SU-DHL-6 (cell line): ENCODE measurements around the gene LRRC47.
A peak's percentile ranks its signal among the peaks of the same experiment; 100 is the strongest.

Experiments used
- H2AFZ ChIP-seq: fragments of 200-600 bp; sonication (generic); 2 replicates; pipeline ENCODE4 v1.6.1; 2014; ENCODE audit warnings: low read depth, mild to moderate bottlenecking, moderate library complexity, mixed read lengths, antibody characterized with exemption, low read length; ENCODE audit not compliant: severe bottlenecking
- H3F3A ChIP-seq: fragments of 200-600 bp; shearing (Covaris generic); 2 replicates; pipeline ENCODE4 v1.6.0; 2016; ENCODE audit warnings: antibody characterized with exemption, mild to moderate bottlenecking; ENCODE audit not compliant: insufficient read depth
- H3K27ac ChIP-seq: fragments of 200-600 bp; sonication (generic); 2 replicates; pipeline ENCODE4 v1.5.1; 2016; ENCODE audit warnings: low read depth, mild to moderate bottlenecking, low read length, moderate library complexity, mixed read lengths
- H3K27me3 ChIP-seq: fragments of 200-600 bp; sonication (generic), shearing (Covaris generic); 2 replicates; pipeline ENCODE4 v1.6.0; 2014; ENCODE audit warnings: mild to moderate bottlenecking, low read length
- H3K36me3 ChIP-seq: fragments of 200-600 bp; sonication (generic); 2 replicates; pipeline ENCODE4 v1.6.1; 2014; ENCODE audit warnings: mild to moderate bottlenecking, low read length, mixed read lengths
- H3K4me2 ChIP-seq: fragments of 300-600, 200-600 bp; shearing (Covaris generic), sonication (generic); 2 replicates; pipeline ENCODE4 v1.6.0; 2014; ENCODE audit warnings: low read length, low read depth, mild to moderate bottlenecking; ENCODE audit not compliant: poor library complexity, severe bottlenecking
- H3K4me3 ChIP-seq: fragments of 200-600 bp; sonication (generic); 2 replicates; pipeline ENCODE4 v1.5.1; 2014; ENCODE audit warnings: antibody characterized with exemption, low read length, mild to moderate bottlenecking, mixed read lengths; ENCODE audit not compliant: insufficient read depth, poor library complexity, severe bottlenecking
- H3K79me2 ChIP-seq: fragments of 200-600 bp; sonication (generic); 2 replicates; pipeline ENCODE4 v1.6.1; 2014; ENCODE audit warnings: mild to moderate bottlenecking, low read length, moderate library complexity; ENCODE audit not compliant: insufficient read depth
- H3K9ac ChIP-seq: fragments of 200-600 bp; sonication (generic); 2 replicates; pipeline ENCODE4 v1.7.0; 2014; ENCODE audit warnings: mild to moderate bottlenecking, low read length
- H3K9me2 ChIP-seq: fragments of 200-600 bp; sonication (generic); replicated peaks from 2 replicates; pipeline ENCODE4 v1.6.1; 2014; ENCODE audit warnings: low read length; ENCODE audit not compliant: insufficient read depth
- H3K9me3 ChIP-seq: fragments of 200-600 bp; sonication (generic); 2 replicates; pipeline ENCODE4 v1.6.1; 2014; ENCODE audit warnings: low read length, mixed read lengths; ENCODE audit not compliant: insufficient read depth
- H4K20me1 ChIP-seq: fragments of 200-600 bp; sonication (generic); 2 replicates; pipeline ENCODE4 v1.6.1; 2014; ENCODE audit warnings: low read depth, mild to moderate bottlenecking, antibody characterized with exemption, low read length, moderate library complexity, mixed read lengths
- EZH2phosphoT487 ChIP-seq: fragments of 200-600 bp; sonication (generic), shearing (Covaris generic); conservative IDR thresholded peaks from 2 replicates; pipeline ENCODE4 v1.6.1; 2018; ENCODE audit warnings: mild to moderate bottlenecking, antibody characterized with exemption, low read length, moderate library complexity, mixed read lengths
- TF ChIP-seq, protein P1 (sequence below): fragments of 200-600 bp; sonication (generic); IDR thresholded peaks from one replicate; pipeline ENCODE4 v1.5.1; 2017; ENCODE audit warnings: antibody characterized with exemption, mild to moderate bottlenecking, low read length, moderate library complexity; ENCODE audit not compliant: insufficient read depth, poor library complexity, severe bottlenecking

The LRRC47 gene

DNA sequence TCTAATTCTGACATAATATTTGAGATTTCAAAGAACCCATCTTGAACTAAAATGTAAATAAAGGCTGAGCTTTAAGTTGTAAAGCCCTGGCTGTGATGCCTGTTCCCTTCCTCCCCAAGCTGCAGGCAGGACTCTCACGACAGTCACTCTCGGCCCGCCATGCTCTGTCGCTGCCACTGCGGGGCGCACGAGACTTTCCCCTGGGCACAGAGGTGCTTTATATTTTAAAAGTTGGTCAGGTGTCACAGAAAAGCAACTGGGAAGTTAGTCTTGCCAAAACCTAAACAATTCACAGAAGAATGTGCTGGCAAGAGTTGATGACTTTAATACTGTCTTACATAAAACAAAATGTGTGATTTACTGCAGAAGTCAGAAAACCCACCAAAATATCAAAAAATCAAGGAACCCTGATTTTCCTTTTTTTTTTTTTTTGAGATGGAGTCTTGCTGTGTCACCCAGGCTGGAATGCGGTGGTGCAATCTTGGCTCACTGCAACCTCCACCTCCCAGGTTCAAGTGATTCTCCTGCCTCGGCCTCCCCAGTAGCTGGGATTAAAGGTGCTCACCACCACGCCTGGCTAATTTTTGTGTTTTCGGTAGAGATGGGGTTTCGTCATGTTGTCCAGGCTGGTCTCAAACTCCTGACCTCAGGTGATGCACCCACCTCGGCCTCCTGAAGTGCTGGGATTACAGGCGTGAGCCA, 10.7 kb downstream of the LRRC47 start:
- Histone ChIP-seq H3K36me3 (no peaks in the 10 kb centered on the region), H3K9me3 (no peaks in the 10 kb centered on the region), H3K27ac (no peak overlapping the region), H3K4me2 (no peak overlapping the region), H3K9me2 (no peaks in the 10 kb centered on the region), H3F3A (no peaks in the 10 kb centered on the region), H3K9ac (no peak overlapping the region), H3K4me3 (no peak overlapping the region), H4K20me1 (no peaks in the 10 kb centered on the region), H3K79me2 (no peaks in the 10 kb centered on the region), H2AFZ (no peak overlapping the region), H3K27me3 (no peaks in the 10 kb centered on the region)
- TF ChIP-seq EZH2phosphoT487: no peak
- TF ChIP-seq, protein P1, sequence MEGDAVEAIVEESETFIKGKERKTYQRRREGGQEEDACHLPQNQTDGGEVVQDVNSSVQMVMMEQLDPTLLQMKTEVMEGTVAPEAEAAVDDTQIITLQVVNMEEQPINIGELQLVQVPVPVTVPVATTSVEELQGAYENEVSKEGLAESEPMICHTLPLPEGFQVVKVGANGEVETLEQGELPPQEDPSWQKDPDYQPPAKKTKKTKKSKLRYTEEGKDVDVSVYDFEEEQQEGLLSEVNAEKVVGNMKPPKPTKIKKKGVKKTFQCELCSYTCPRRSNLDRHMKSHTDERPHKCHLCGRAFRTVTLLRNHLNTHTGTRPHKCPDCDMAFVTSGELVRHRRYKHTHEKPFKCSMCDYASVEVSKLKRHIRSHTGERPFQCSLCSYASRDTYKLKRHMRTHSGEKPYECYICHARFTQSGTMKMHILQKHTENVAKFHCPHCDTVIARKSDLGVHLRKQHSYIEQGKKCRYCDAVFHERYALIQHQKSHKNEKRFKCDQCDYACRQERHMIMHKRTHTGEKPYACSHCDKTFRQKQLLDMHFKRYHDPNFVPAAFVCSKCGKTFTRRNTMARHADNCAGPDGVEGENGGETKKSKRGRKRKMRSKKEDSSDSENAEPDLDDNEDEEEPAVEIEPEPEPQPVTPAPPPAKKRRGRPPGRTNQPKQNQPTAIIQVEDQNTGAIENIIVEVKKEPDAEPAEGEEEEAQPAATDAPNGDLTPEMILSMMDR: peak; percentile 37

DNA sequence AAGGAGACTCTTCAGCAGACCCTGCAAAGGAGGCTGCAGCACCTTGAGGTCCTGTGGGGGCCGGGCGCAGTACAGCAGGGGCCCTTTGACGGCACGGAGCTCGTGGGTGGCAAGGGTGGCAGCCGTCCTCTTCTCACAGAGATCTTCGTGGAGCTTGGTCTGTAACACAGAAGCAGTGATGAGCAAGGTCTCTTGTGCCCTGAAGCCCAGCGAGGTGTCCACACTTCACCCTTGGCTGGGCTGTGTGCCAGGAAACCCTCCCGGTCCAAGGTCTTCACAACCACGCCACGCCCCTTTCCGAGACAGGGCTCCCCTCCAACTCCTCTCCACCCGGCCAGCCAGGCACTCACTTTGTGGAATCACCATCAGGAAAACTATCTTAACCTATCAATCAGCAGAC, 11.3 kb downstream of the LRRC47 start:
- Histone ChIP-seq H3K36me3 (no peaks in the 10 kb centered on the region), H3K27ac (no peak overlapping the region)

DNA sequence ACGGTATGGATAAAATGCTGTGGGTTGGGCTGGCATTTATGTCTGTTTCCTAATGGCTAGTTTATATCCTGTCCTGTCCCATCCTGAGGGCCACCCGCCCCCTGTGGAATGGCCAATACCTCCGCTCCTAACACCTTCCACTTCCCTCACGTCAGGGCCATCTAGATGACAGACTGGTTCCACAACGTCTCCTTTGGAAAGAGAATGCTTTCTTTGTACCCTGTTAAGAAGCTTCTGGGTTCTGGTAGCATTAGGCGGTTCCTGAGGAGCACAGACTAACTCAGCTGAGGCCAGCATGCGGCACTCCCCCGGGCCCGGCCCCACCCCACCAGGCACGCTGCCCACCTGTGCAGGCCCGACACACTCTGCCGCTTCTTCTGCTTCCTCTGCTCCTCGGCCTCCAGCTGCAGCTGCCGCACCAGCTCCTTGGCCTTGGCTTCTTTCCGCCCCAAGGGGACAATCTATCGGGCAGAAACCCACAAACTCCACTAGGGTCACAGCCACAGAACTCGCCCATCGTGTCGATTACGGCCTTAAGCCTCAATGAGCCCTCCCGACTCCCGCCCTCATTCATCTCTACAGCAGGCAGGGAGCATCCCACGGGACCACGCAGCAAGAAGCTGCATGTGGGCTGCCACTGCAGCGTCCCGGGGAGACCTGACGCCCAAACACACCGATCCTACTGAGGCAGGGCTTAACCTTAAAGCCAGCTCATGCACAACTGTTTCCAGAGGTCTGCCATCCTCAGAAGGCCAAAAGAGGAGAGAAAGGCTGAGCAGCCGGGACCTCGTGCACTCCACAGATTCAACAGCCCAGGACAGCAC, 12.4 kb downstream of the LRRC47 start:
- no peak overlapping the region for H3K4me3 ChIP-seq

More for the DNA sequence above, 11.3 kb downstream of the LRRC47 start:
- TF ChIP-seq, protein P1: no peak
- no peak for TF ChIP-seq EZH2phosphoT487
- no peak overlapping the region for H3K9ac ChIP-seq
- H3K4me3 ChIP-seq: no peak overlapping the region
- H4K20me1 ChIP-seq: no peaks in the 10 kb centered on the region
- H3K4me2 ChIP-seq: no peak overlapping the region
- H3F3A ChIP-seq: no peaks in the 10 kb centered on the region
- H3K27me3 ChIP-seq: no peaks in the 10 kb centered on the region
- no peak overlapping the region for H2AFZ ChIP-seq
- no peaks in the 10 kb centered on the region for H3K9me3 ChIP-seq
- no peaks in the 10 kb centered on the region for H3K9me2 ChIP-seq
- no peaks in the 10 kb centered on the region for H3K79me2 ChIP-seq

More for the DNA sequence above, 12.4 kb downstream of the LRRC47 start:
- Histone ChIP-seq H3K36me3 (no peaks in the 10 kb centered on the region), H3K9me2 (no peaks in the 10 kb centered on the region), H3K9me3 (no peaks in the 10 kb centered on the region), H3K9ac (no peak overlapping the region), H3K27me3 (no peaks in the 10 kb centered on the region), H3K27ac (no peak overlapping the region), H3K4me2 (no peak overlapping the region), H3F3A (no peaks in the 10 kb centered on the region), H4K20me1 (no peaks in the 10 kb centered on the region), H2AFZ (no peak overlapping the region), H3K79me2 (no peaks in the 10 kb centered on the region)
- no peak for TF ChIP-seq EZH2phosphoT487
- TF ChIP-seq, protein P1: no peak
